ENCODE measurements around the gene PKHD1. TPM values are rescaled to one million over a fixed set of nuclear protein-coding genes. Genes with fewer than 3 reads are reported as not detected.

The PKHD1 gene
- total RNA-seq, 1 experiment from 2014 or later = 0.09 TPM

- no peaks in the 10 kb centered on the region for H3K23me2 ChIP-seq (ENCODE audit: insufficient read length, low read depth, low read length, poor library complexity, severe bottlenecking)
- no peak for DNase-seq
- Mint-ChIP-seq H3K36me3 (ENCODE audit: insufficient read depth in 1 of 3, low read depth in 3 of 3) (no peaks in the 10 kb centered on the region), H3K27me3 (ENCODE audit: low read depth) (no peaks in the 10 kb centered on the region), H3K9me3 (no peaks in the 10 kb centered on the region), H3K27ac (no peak overlapping the region), H3K4me1 (no peaks in the 10 kb centered on the region), H3K4me3 (no peak overlapping the region)
- H3K4me1 ChIP-seq (ENCODE audit: insufficient read depth, low read length) = no peaks in the 10 kb centered on the region
- H2AK5ac ChIP-seq (ENCODE audit: insufficient read length, low read length) = no peak overlapping the region
- no peak overlapping the region for H4K8ac ChIP-seq (replicated peaks; ENCODE audit: insufficient read length, low read depth, low read length)
- H3K4me2 ChIP-seq (ENCODE audit: insufficient read depth, insufficient read length, low read length) = no peak overlapping the region
- H2BK12ac ChIP-seq (ENCODE audit: insufficient read length, low read depth, low read length) = no peak overlapping the region
- H4K91ac ChIP-seq (ENCODE audit: insufficient read length, low read depth, low read length) = no peak overlapping the region
- no peak overlapping the region for H3K56ac ChIP-seq (ENCODE audit: insufficient read length, low read depth, low read length)
- H3K79me2 ChIP-seq (ENCODE audit: insufficient read depth, low read length) = no peaks in the 10 kb centered on the region
- H3K27me3 ChIP-seq (ENCODE audit: insufficient read depth, low read length) = no peaks in the 10 kb centered on the region
- no CpG with 5 or more reads among the region's 6 CpGs for WGBS (ENCODE audit: extremely low coverage, insufficient read length, low lambda C conversion rate)
- H3K18ac ChIP-seq (ENCODE audit: insufficient read length, low read depth, low read length) = no peak overlapping the region
- H3K27ac ChIP-seq (ENCODE audit: insufficient read length, low read depth, low read length) = no peak overlapping the region
- no peak overlapping the region for H4K5ac ChIP-seq (ENCODE audit: insufficient read length, low read depth, low read length)
- no peak overlapping the region for H3K4ac ChIP-seq (ENCODE audit: low read depth, low read length)
- no peak overlapping the region for H3K9ac ChIP-seq (ENCODE audit: extremely low read depth, insufficient read length, low read length)
- H2BK20ac ChIP-seq (ENCODE audit: low read depth, low read length, poor library complexity, severe bottlenecking) = no peak overlapping the region
- no peak overlapping the region for H2BK5ac ChIP-seq (ENCODE audit: insufficient read length, low read length)
- no peaks in the 10 kb centered on the region for H3K9me3 ChIP-seq (ENCODE audit: control insufficient read depth, low read depth, low read length)
- H2BK120ac ChIP-seq (ENCODE audit: low read depth, low read length, poor library complexity, severe bottlenecking) = no peak overlapping the region
- H3K79me1 ChIP-seq (ENCODE audit: insufficient read depth, low read depth, low read length, poor library complexity, severe bottlenecking) = no peaks in the 10 kb centered on the region
- no peak overlapping the region for H3T11ph ChIP-seq (ENCODE audit: low read length)
- no peak for TF ChIP-seq CTCF (conservative IDR thresholded peaks at IDR 0.05)
- H3K14ac ChIP-seq (ENCODE audit: insufficient read depth, low read length) = no peak overlapping the region
- H2BK15ac ChIP-seq (ENCODE audit: low read depth, low read length) = no peak overlapping the region
- no peak overlapping the region for H2AFZ ChIP-seq (ENCODE audit: low read length)
- no peaks in the 10 kb centered on the region for H4K20me1 ChIP-seq (ENCODE audit: control insufficient read depth, insufficient read depth, insufficient read length)
- H3K23ac ChIP-seq (ENCODE audit: insufficient read length, low read depth, low read length) = no peak overlapping the region
These were observed 468.2 kb downstream of the PKHD1 start for GRCh38 chr6:51619042-51619799.
